DMS53 treated with DMSO at 0.1 percent for 48 hours (cell line): ENCODE results near the gene CDK8.

ENCODE experiments used
- DNase-seq: peaks from one replicate; lab custom pipeline; 2025; ENCODE audit not compliant: unreplicated experiment; lab: John Stamatoyannopoulos, UW

The CDK8 gene

GRCh38 chr13:26436914-26437313 lies 183.0 kb downstream of the CDK8 start:
- no peak for DNase-seq

- no peak for DNase-seq
Observed at GRCh38 chr13:26440111-26440510, 186.2 kb downstream of the CDK8 start.

- DNase-seq = no peak
Observed at GRCh38 chr13:26441476-26441875, 187.5 kb downstream of the CDK8 start.

GRCh38 chr13:26442541-26442940 lies 188.6 kb downstream of the CDK8 start:
- no peak for DNase-seq

- DNase-seq = no peak
Observed at GRCh38 chr13:26445092-26445491, 191.2 kb downstream of the CDK8 start.

- no peak for DNase-seq
Observed at GRCh38 chr13:26446751-26447150, 192.8 kb downstream of the CDK8 start.

GRCh38 chr13:26448032-26448431 lies 194.1 kb downstream of the CDK8 start:
- DNase-seq = no peak

GRCh38 chr13:26449063-26449848 lies 195.3 kb downstream of the CDK8 start:
- DNase-seq = no peak
